HTERT RPE-1 (cell line): ENCODE data around the gene COG4.

Source experiments
- in situ Hi-C: fragments of 300-500 bp; cut with MboI; formaldehyde crosslinking; loops from 4 replicates; pipeline ENCODE4 v1.14.3; 2020; ENCODE audit warnings: low sequenced_read_pairs

The COG4 gene

DNA sequence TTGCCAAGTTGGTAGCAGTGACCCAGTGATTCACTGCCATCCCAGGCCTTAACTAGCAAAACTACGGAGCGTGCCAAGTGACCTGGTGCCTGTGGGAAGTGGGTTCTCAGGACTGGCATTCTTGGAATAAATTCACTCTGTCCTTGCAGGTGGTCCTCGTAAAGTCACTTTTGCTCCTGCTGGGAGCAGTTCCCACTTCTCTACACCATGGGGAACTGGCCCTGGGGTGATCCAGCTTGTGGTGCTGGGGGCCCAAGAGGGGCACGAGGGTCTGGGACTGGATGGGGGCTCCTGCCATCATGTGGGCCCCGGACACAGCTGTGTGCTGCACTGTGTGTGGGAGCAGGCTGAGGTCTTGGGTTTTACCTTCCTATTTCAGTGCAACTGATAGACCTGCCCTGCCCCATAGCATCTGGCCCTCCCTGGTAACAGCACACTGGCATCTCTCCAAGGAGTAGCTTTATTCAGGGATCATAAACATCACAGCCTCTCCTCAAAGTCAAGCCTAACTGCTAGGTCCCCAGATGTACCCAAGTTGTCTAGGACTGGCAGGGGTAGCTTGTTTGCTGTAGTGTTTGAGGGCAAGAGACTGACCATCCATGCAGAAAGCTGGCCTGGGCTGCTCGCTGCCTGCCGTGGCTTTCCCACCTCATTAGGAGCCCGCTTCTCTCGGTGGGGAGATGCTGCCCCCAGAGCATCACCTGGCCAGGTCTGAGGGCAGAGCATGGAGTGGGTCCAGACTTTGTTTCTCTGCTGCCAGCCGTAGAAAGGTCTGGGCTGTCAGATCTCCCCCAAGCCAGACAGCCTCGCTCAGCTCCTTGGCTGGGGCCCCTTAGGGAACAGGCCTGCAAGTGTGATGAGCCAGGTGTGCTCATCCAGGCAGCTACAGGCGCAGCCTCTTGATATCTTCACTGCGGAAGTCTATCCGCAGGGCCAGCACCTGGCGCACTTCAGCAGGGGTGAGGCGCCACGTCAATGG lies 42.9 kb downstream of the COG4 start:
- in situ Hi-C loops, result no loop called here

DNA sequence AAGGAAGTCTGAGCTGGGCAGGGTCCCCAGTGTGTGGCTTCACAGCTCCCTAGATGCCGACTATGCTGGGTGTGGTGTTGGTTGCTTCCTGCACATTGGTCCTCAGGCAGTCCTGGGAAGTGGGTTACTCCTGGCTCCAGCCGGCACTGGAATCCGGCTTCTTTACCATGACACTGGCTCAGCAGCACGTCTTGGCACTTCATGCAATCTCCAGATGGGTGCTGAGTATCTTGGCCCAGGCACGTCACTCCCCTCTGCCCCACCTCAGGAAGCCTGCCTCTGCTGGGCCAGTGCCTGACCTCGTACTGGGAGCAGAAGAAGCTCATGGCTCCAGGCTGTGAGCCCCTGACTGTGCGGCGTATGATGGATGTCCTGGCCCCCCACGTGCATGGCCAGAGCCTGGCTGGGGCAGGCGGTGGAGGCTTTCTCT lies 44.4 kb downstream of the COG4 start:
- in situ Hi-C loops, result no loop called here

DNA sequence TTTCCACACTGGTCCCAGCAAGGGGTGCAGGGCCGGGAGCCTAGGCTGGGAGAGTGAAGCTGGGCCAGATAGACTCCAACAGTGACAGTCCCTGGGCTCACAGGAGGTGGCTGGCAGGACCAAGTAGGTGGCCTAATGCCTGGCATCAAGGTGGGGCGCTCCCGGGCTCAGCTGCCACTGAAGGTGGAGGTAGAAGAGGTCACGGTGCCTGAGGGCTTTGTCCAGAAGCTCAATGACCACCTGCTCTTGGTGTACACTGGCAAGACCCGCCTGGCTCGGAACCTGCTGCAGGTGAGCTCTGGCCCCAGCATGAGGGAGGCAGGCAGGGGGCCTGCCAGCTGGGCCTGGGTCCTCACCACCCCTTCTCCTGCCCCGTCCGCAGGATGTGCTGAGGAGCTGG lies 45.2 kb downstream of the COG4 start:
- in situ Hi-C loops, result no loop called here

DNA sequence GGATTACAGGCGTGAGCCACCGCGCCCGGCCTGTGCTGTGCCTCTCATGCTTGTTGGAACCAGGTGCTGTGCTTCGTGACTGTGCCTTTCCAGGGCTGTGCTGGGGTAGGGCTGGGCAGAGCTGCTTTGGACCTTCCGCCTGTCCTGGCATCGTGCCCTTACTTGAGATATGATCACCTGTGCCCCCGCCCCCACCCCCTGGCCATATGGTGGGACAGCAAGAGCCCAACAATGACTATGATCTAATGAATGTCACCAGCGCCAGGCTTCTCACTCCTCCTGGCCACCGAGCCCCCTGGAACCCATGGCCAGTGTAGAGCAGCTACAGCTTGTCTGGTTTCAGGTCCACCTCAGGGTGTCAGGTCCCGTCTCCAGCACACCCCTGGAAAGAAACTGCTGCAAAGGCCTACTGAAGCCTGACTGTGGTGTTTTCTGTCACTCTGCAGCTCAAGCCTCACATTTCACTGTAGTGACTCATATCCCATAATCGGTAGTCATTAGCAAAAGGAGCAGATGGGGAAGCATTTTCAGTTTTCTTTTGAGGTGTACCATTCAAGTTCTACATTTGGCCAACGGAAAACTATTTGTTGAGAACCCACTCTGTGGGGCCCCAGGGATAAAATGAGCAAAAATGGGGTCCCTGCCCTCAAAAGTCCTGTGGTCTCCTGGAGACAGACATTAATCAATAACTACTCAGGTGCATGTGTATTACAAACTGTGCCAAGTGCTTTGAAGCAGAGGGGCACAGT lies 46.9 kb downstream of the COG4 start:
- in situ Hi-C loops, result no loop called here

DNA sequence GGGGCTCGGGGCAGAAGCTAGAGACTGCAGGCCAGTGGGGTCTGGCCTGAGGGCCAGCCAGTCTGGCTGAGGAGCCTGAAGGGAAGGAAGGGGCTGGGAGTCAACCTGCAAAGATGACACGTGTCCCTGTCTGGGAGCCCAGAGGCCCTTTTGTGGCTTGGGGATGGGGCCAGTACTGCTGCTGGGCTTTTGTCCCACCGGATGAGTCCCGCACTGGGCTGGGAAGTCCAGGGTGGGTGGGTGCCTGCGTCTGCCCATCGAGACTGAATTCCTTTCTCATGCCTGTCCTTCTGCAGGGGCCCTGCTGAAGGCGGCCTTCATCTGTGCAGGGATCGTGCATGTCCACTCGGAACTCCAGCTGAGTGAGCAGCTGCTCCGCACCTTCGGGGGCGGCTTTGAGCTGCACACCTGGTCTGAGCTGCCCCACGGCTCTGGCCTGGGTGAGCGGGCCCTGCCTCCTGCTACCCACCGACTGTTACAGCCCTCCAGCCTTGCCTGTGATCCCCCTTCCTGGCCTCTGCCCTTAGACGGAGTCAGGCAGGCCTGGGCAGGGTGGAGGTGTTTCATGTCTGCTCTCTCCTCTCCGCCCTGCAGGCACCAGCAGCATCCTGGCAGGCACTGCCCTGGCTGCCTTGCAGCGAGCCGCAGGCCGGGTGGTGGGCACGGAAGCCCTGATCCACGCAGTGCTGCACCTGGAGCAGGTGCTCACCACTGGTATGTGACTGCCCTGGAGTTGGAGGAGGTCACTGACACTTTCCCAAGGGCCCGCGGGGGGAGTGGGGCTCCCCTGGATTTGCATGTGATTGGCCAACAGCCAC lies 48.1 kb downstream of the COG4 start:
- in situ Hi-C loops, result no loop called here

DNA sequence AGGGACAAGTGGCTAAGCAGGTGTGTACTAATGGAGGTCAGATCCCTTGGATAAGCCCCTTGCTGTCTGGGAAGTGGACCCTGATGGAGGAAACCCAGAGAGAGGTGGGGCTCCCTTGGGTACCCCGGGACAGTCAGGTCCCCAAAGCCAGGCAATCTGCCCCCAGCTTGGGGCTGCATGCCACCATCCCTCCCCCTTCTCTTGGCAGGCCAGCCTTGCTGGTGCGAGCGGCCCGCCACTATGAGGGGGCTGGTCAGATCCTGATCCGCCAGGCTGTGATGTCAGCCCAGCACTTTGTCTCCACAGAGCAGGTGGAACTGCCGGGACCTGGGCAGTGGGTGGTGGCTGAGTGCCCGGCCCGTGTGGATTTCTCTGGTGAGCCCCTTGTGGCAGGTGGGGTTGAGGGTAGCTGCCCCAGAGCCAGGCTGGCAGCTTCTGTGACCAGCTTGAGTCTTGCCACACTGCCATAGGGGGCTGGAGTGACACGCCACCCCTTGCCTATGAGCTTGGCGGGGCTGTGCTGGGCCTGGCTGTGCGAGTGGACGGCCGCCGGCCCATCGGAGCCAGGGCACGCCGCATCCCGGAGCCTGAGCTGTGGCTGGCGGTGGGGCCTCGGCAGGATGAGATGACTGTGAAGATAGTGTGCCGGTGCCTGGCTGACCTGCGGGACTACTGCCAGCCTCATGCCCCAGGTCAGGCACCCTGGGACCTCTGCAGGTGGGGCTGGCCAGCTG lies 48.9 kb downstream of the COG4 start:
- in situ Hi-C loops, result no loop called here

DNA sequence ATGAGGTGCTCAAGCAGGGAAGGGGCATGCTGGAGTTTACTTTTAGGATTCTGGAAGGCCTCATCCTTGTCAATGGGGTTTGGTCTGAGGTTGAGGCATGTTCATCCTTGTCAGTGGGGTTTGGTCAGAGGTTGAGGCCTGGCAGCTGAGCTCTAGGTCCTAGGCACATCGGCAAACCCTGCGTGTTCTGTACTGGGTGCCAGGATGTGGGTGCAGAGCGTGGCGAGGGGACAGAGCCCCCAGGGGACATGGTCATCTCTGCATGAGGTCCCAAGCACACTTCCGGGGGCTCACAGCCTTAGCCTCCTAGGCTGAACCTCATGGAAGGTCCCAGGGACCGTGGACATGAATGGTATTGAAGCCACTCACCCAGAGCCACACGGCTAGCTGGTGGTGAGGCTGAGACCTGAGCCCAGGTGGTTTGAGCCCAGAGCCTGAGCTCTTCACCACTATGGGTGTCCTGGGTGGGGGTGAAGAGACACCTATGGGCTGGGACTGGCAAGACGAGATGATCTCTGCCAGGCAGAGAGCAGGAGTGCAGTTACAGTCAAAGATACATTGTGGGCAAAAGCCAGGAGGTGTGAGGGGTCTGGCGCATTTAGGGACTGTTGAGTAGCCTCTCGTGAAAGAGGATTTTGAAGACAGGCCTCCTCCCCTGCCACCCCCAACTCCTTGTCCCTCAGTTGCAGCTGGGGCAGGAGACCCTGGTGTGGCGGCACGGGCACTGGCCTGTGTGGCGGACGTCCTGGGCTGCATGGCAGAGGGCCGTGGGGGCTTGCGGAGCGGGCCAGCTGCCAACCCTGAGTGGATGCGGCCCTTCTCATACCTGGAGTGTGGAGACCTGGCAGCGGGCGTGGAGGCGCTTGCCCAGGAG lies 49.7 kb downstream of the COG4 start:
- in situ Hi-C loops, result no loop called here

DNA sequence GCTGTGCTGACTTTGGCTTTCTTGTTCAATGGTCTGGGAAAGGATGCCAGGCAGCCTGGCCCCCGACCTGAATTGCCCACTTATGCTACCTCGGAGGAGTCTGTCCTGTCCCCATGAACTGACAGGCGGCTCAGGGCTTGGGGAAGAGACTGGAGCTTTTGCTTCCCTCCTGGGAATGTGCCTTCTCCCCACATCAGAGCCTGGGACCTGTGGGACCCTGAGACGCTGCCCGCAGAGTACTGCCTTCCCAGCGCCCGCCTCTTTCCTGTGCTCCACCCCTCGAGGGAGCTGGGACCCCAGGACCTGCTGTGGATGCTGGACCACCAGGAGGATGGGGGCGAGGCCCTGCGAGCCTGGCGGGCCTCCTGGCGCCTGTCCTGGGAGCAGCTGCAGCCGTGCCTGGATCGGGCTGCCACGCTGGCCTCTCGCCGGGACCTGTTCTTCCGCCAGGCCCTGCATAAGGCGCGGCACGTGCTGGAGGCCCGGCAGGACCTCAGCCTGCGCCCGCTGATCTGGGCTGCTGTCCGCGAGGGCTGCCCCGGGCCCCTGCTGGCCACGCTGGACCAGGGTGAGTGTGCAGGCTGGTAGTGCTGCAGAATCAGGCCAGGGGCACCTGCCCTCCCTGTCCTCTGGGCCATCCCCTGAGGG lies 50.4 kb downstream of the COG4 start:
- in situ Hi-C loops, result no loop called here

DNA sequence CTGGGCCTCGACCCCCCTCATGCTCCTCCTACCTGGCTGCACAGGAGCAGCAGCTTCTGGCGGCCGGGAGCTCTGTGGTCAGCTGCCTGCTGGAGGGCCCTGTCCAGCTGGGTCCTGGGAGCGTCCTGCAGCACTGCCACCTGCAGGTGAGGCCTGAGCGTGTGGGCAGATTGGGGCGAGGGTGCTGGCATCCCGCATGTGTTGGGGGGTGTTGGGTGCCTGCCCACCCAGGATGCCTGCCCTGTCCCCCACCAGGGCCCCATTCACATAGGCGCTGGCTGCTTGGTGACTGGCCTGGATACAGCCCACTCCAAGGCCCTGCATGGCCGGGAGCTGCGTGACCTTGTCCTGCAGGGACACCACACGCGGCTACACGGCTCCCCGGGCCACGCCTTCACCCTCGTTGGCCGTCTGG lies 52.4 kb downstream of the COG4 start:
- in situ Hi-C loops, result no loop called here

DNA sequence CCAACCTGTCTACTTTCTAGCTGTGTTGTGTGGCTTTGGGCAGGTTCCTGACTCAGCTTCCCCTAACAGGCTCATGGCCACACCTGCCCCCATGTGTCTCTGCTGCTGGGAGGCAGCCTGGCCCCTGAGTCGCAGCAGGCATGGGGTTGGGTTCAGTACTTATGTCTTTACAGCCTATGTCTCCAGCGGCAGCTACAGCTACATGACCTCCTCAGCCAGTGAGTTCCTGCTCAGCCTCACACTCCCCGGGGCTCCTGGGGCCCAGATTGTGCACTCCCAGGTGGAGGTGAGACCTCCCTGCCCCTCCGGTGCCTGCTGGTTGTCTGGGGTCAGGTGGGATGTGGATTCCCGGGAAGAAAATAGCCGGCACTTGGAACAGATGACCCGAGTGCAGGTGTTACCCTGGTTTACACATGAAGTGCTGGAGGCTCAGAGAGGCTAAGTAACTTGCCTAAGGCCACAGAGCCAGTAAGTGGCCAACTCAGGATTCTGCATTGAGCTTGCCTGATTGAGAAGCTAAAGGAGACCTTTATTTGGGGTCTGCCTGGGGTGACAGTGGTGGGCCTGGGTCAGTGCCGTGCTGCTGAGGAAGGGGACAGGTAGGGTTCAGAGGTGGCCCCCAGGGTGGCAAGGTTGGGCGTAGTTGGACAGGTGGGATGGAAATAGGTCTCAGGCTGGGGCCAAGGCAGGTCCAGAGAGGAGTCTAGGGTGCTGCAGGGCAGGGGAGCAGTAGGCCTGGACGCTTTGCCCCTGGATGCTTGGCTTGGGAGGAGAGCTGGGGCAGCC lies 53.0 kb downstream of the COG4 start:
- in situ Hi-C loops, result no loop called here

DNA sequence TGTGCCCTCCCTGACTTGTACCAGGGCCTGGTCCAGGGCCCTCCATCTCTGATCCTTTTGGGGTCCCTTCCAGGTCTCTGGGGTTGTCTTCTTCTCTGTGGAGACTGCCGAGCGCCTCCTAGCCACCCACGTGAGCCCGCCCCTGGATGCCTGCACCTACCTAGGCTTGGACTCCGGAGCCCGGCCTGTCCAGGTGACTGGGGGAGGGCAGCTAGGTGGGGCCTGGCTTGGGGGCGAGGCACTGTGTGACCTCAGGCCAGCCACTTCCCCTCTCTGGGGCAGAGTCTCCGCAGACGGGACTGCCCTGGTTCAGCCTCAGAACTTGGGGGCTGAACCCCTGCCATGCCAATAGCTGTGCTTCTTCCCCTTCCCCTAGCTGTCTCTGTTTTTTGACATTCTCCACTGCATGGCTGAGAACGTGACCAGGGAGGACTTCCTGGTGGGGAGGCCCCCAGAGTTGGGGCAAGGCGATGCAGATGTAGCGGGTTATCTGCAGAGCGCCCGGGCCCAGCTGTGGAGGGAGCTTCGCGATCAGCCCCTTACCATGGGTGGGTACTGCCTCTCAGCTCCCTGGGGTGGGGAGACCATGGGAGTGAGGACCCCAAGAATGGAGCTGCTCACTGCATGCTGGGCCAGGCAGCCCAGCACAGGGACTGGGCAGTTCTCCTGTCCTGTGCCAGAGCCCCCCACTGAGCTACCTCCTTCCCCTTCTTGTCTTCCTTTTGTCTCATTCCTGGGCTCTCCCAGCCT lies 54.4 kb downstream of the COG4 start:
- in situ Hi-C loops, result no loop called here

DNA sequence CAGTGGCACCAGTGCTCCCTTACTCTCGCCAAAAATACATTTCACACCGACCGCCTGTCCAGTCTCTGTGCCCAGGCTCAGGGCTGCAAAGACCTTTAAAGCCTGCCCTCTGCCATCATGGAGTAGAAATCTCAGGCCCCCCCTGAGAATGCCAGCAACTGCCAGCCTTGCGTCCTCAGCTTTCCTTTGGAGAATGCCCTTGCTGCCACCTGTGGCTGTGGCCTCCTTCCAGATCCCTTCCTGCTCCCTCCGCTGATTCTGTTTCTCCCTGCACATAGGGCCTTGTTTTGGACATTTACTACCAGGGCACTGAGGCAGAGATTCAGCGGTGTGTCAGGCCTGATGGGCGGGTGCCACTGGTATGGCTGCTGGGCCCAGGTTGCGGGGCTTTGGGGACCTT lies 55.7 kb downstream of the COG4 start:
- in situ Hi-C loops, result no loop called here

DNA sequence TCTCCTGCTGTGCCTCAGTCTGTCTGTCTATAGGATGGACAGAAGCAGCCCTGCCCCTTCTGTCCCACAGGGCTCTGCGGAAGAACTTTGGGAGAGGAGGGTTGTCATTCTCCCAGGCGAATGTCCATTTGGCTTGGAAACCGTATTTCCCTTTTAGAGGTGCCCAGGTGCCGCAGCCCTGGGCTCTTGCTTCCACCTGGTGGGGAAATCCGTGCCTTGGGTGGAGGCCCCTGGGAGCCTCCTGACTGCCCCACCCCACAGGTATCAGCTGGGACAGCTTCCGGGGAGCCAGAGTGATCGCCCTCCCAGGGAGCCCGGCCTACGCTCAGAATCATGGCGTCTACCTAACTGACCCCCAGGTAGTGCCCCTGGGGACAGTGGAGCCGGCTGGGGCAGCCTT lies 56.2 kb downstream of the COG4 start:
- in situ Hi-C loops, result no loop called here

DNA sequence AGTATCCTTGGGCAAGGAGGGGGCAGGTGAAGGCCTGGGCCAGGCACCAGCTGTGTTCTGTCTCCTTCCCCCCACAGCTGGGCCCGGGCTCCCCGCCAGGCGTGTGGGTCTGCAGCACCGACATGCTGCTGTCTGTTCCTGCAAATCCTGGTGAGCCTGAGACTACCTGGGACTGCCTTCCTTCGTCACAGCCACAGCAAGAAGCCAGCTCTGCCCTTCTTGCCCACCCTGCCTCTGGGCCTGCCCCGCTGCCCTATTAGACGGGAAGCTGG lies 56.6 kb downstream of the COG4 start:
- in situ Hi-C loops, result no loop called here

DNA sequence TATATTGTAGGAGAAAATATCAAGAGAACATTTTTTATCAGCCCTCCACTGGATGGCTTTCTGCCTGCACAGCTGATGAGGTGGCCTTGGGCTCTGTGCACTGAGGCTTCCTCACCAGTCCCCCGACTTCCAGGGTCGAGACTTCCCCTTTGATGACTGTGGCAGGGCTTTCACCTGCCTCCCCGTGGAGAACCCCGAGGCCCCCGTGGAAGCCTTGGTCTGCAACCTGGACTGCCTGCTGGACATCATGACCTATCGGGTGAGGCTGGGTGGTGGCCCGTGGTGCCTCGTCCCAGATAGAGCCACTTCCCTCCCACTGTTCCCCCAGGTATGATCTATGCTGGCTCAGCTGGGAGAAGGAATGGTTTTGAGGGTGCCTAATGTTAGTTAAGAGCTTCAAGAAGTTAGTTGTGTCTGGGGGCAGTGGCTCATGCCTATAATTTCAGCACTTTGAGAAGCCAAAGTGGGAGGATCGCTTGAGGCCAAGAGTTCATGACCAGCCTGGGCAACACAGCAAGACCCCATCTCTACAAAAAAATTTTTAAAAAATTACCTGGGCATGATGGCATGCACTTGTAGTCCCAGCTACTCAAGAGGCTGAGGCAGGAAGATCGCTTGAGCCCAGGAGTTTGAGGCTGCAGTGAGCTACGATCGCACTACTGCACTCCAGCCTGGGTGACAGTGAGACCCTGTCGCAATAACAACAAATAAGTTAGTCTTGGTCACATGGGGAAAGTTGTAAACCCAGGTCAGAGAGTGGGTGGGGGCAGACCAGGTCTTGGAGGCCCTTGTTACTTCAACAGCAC lies 57.2 kb downstream of the COG4 start:
- in situ Hi-C loops, result no loop called here

DNA sequence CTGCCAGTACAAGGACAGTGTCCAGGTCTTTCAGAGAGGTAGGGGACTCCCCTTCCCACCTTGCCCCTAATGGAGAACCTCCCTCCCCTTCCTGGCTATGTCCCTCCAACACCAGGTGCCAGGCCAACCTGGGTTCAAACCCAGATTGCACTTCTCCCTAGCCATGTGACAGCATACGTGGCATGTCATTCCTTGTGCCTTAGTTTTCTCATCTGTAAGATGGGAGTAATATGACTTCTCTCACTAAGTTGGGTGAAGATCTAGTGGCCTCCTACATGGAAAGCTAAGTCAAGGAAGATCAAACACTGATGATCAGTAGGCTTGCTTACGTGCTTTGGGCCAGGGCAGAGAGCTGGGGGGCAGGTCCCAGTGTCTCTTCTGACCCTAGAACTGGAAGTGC lies 60.1 kb downstream of the COG4 start:
- in situ Hi-C loops, result no loop called here

DNA sequence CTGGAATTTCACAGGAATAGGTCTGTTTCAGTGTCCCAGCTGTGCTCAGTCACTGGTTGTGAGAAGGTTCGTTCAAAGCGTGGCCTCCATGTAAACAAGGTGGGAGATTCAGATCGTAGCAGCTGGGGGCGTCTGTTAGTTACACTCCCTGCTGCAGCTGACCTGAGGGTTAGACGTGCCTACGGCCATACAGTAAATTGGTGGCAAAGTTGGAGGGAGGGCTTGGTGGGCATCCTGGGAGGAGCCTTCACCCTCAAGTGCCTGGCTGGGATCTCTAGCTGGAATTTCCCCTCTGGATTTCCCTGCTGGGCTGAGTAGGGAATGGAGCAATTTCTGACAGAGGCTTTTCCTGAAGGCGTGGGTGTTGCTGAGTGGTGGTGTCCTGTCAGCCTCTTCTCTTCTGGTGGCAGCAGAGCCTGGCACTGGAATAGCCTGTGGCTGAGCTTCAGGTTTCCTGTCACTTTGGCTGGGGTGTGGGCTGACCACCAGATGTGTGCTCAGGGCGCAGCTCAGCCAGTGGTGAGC lies 62.6 kb downstream of the COG4 start:
- in situ Hi-C loops, result no loop called here
